Neural crest cell (in vitro differentiated cells): ENCODE data around the gene MMP28. TPM values are rescaled to one million over a fixed set of nuclear protein-coding genes. Genes with fewer than 3 reads are reported as not detected.

Source experiments
- DNase-seq: peaks from one replicate; pipeline ENCODE4 v3.0.0; 2021; ENCODE audit warnings: low read depth, mixed read lengths, low spot score
- H3K27ac Mint-ChIP-seq: one replicate; pipeline ENCODE4 v1.8.0; 2021; ENCODE audit warnings: mild to moderate bottlenecking, mixed read lengths; ENCODE audit not compliant: unreplicated experiment
- H3K27me3 Mint-ChIP-seq: 2 replicates; pipeline ENCODE4 v1.8.0; 2021; ENCODE audit warnings: low read depth, mild to moderate bottlenecking, mixed read lengths
- H3K36me3 Mint-ChIP-seq: 2 replicates; pipeline ENCODE4 v1.8.0; 2021; ENCODE audit warnings: low read depth, mild to moderate bottlenecking, mixed read lengths
- H3K4me1 Mint-ChIP-seq: 2 replicates; pipeline ENCODE4 v1.8.0; 2021; ENCODE audit warnings: mixed read lengths
- H3K4me3 Mint-ChIP-seq: one replicate; pipeline ENCODE4 v1.8.0; 2021; ENCODE audit warnings: mild to moderate bottlenecking, mixed read lengths
- H3K9me3 Mint-ChIP-seq: 2 replicates; pipeline ENCODE4 v1.8.0; 2021; ENCODE audit warnings: mixed read lengths
- total RNA-seq: library from RNA; stranded (reverse); gene quantifications from 2 replicates; pipeline ENCODE4 v1.2.1, GENCODE V29; 2021
- TF ChIP-seq, protein P1 (sequence below): fragments of 200-600 bp; sonication (generic); conservative IDR thresholded peaks from 2 replicates; pipeline ENCODE4 v1.5.0; 2021; ENCODE audit warnings: antibody characterized with exemption, mild to moderate bottlenecking

The MMP28 gene
- total RNA-seq, 1 donor from 2014 or later, result 0.68 TPM

GRCh38 chr17:35773129-35773528 lies 22.3 kb downstream of the MMP28 start:
- no peaks in the 10 kb centered on the region for H3K9me3 Mint-ChIP-seq
- TF ChIP-seq, protein P1, sequence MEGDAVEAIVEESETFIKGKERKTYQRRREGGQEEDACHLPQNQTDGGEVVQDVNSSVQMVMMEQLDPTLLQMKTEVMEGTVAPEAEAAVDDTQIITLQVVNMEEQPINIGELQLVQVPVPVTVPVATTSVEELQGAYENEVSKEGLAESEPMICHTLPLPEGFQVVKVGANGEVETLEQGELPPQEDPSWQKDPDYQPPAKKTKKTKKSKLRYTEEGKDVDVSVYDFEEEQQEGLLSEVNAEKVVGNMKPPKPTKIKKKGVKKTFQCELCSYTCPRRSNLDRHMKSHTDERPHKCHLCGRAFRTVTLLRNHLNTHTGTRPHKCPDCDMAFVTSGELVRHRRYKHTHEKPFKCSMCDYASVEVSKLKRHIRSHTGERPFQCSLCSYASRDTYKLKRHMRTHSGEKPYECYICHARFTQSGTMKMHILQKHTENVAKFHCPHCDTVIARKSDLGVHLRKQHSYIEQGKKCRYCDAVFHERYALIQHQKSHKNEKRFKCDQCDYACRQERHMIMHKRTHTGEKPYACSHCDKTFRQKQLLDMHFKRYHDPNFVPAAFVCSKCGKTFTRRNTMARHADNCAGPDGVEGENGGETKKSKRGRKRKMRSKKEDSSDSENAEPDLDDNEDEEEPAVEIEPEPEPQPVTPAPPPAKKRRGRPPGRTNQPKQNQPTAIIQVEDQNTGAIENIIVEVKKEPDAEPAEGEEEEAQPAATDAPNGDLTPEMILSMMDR, result no peak
- no peak for DNase-seq
- peaks cover 30% of the 10 kb centered on the region for H3K4me1 Mint-ChIP-seq
- H3K27ac Mint-ChIP-seq, result no peak overlapping the region
- no peaks in the 10 kb centered on the region for H3K36me3 Mint-ChIP-seq
- no peak overlapping the region for H3K4me3 Mint-ChIP-seq
- H3K27me3 Mint-ChIP-seq, result no peaks in the 10 kb centered on the region

DNA sequence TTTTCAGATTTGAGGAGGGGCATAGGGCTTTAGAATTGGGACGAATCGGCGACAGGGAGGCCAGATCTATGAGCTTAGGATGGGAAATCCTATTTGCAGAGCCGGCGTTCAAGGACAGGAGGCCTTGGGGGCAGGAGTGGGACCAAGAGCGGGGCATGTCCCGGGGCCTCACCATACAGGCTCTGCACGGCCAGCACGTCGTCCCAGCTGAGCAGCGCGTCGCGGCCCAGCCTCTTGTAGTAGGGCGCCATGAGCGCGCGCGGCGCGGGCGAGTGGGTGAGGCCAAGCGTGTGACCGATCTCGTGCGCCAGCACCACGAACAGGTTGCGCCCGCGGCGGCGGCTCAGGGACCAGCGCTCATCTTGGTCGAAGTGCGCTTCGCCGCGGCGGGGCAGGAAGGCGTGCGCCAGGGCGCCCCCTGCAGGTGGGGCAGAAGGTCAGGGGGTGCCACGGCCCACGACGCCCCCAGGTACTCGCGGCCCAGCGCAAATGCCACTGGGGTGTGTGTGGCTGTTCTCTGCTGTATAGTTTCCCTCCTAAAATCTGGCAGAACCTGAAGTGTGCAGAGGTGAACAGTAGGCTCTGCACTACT lies 25.4 kb downstream of the MMP28 start:
- Mint-ChIP-seq H3K4me3 (no peak overlapping the region), H3K9me3 (no peaks in the 10 kb centered on the region), H3K36me3 (no peaks in the 10 kb centered on the region), H3K4me1 (peaks cover 49% of the 10 kb centered on the region), H3K27ac (no peak overlapping the region), H3K27me3 (no peaks in the 10 kb centered on the region)
- no peak for DNase-seq
- TF ChIP-seq, protein P1, result peak; percentile 39

- no peaks in the 10 kb centered on the region for H3K36me3 Mint-ChIP-seq
- no peaks in the 10 kb centered on the region for H3K27me3 Mint-ChIP-seq
- no peaks in the 10 kb centered on the region for H3K9me3 Mint-ChIP-seq
- TF ChIP-seq, protein P1, result no peak
- no peak overlapping the region for H3K27ac Mint-ChIP-seq
- peaks cover 43% of the 10 kb centered on the region for H3K4me1 Mint-ChIP-seq
- H3K4me3 Mint-ChIP-seq, result no peak overlapping the region
- DNase-seq, result no peak
Measured at GRCh38 chr17:35768797-35769196, 26.6 kb downstream of the MMP28 start.

GRCh38 chr17:35766903-35767510 lies 28.4 kb downstream of the MMP28 start:
- Mint-ChIP-seq H3K27me3 (no peaks in the 10 kb centered on the region), H3K27ac (no peak overlapping the region), H3K9me3 (no peaks in the 10 kb centered on the region), H3K4me3 (no peak overlapping the region), H3K4me1 (peaks cover 30% of the 10 kb centered on the region), H3K36me3 (no peaks in the 10 kb centered on the region)
- TF ChIP-seq, protein P1, result peak; percentile 60
- DNase-seq, result no peak

DNA sequence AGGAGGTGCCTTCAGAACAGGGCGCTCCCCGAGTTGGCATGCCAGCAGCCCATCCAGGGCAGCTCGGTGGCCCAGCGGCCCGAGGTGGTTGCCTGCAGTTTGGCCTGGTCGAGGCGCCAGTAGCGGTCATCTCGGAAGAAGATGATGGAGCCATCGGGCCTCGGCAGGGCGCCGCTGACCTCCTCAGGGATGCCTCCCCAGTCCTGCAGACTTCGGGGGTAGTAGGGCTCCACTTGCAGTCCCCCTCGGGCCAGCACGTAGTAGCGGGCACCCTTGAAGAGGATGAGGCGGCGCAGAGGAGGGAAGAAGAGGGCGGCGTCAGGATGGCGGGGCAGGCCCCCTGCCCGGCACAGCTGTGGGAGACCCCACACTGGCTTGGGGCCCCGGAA lies 29.0 kb downstream of the MMP28 start:
- peaks cover 30% of the 10 kb centered on the region for H3K4me1 Mint-ChIP-seq
- no peaks in the 10 kb centered on the region for H3K36me3 Mint-ChIP-seq
- no peak overlapping the region for H3K27ac Mint-ChIP-seq
- no peaks in the 10 kb centered on the region for H3K9me3 Mint-ChIP-seq
- no peak for DNase-seq
- H3K27me3 Mint-ChIP-seq, result no peaks in the 10 kb centered on the region
- no peak overlapping the region for H3K4me3 Mint-ChIP-seq
- TF ChIP-seq, protein P1, result no peak
